Brain microvascular endothelial cell (primary cell): Measurements from ENCODE around the gene RANBP9.

ENCODE experiments used
- DNase-seq: peaks from one replicate; pipeline ENCODE4 v3.0.0-alpha.2; 2020
- H3K27ac ChIP-seq: fragments of 250-450 bp; sonication (Bioruptor Pico); 2 replicates; pipeline ENCODE4 v1.5.1; 2020; ENCODE audit warnings: mild to moderate bottlenecking, moderate library complexity
- H3K27me3 ChIP-seq: fragments of 250-450 bp; sonication (Bioruptor Pico); replicated peaks from 2 replicates; pipeline ENCODE4 v1.5.1; 2020; ENCODE audit warnings: mild to moderate bottlenecking
- H3K36me3 ChIP-seq: fragments of 250-450 bp; sonication (Bioruptor Pico); replicated peaks from 2 replicates; pipeline ENCODE4 v1.5.1; 2020; ENCODE audit warnings: mild to moderate bottlenecking
- H3K4me3 ChIP-seq: 2 replicates; pipeline ENCODE4 v1.5.1; 2011; ENCODE audit warnings: low read depth, mild to moderate bottlenecking, control low read depth, low read length, moderate library complexity
- CTCF ChIP-seq: IDR thresholded peaks from 2 replicates; pipeline ENCODE4 v1.5.1; 2011; ENCODE audit warnings: low read depth, mild to moderate bottlenecking, moderate library complexity, low read length, control low read depth, inconsistent platforms; ENCODE audit errors: missing control alignments
- in situ Hi-C: cut with HindIII; loops from 2 replicates; pipeline ENCODE4 v1.10.0; 2017; ENCODE audit warnings: low sequenced_read_pairs, low pct_ligation_motif_present

RANBP9 gene

GRCh38 chr6:13689511-13690256 is 22.0 kb downstream of the RANBP9 start:
- in situ Hi-C loops, result no loop called here

GRCh38 chr6:13688692-13689196 is 22.9 kb downstream of the RANBP9 start:
- no peak for TF ChIP-seq CTCF
- Histone ChIP-seq H3K27me3 (no peaks in the 10 kb centered on the region), H3K36me3 (no peaks in the 10 kb centered on the region), H3K27ac (no peak overlapping the region), H3K4me3 (no peak overlapping the region)
- no peak for DNase-seq
- in situ Hi-C loops, result no loop called here

More at GRCh38 chr6:13689511-13690256, 22.0 kb downstream of the RANBP9 start:
- Histone ChIP-seq H3K27ac (no peak overlapping the region), H3K27me3 (no peaks in the 10 kb centered on the region), H3K36me3 (no peaks in the 10 kb centered on the region), H3K4me3 (no peak overlapping the region)
- TF ChIP-seq CTCF, result no peak
- DNase-seq, result no peak

- in situ Hi-C loops, result no loop called here
- H3K27ac ChIP-seq, result no peak overlapping the region
Measured at GRCh38 chr6:13687917-13688351, 23.7 kb downstream of the RANBP9 start.

GRCh38 chr6:13684855-13685254 is 26.8 kb downstream of the RANBP9 start:
- in situ Hi-C loops, result no loop called here
- no peak for DNase-seq
- Histone ChIP-seq H3K4me3 (no peak overlapping the region), H3K27me3 (no peaks in the 10 kb centered on the region), H3K36me3 (no peaks in the 10 kb centered on the region), H3K27ac (no peak overlapping the region)
- no peak for TF ChIP-seq CTCF

More at GRCh38 chr6:13687917-13688351, 23.7 kb downstream of the RANBP9 start:
- TF ChIP-seq CTCF, result no peak
- DNase-seq, result no peak
- no peaks in the 10 kb centered on the region for H3K27me3 ChIP-seq
- H3K36me3 ChIP-seq, result no peaks in the 10 kb centered on the region
- H3K4me3 ChIP-seq, result no peak overlapping the region

GRCh38 chr6:13683038-13683437 is 28.6 kb downstream of the RANBP9 start:
- Histone ChIP-seq H3K4me3 (no peak overlapping the region), H3K27me3 (no peaks in the 10 kb centered on the region), H3K27ac (no peak overlapping the region), H3K36me3 (no peaks in the 10 kb centered on the region)
- no peak for TF ChIP-seq CTCF
- in situ Hi-C loops, result no loop called here
- DNase-seq, result no peak

- Histone ChIP-seq H3K4me3 (no peak overlapping the region), H3K27me3 (no peaks in the 10 kb centered on the region), H3K36me3 (no peaks in the 10 kb centered on the region), H3K27ac (no peak overlapping the region)
- no peak for TF ChIP-seq CTCF
- in situ Hi-C loops, result no loop called here
- no peak for DNase-seq
Measured at GRCh38 chr6:13682346-13682745, 29.3 kb downstream of the RANBP9 start.
